GM21381 (cell line): ENCODE results near the gene RPTOR.

Source experiments
- ATAC-seq: cut with Tn5 transposase; IDR thresholded peaks from one replicate; pipeline ENCODE4 v1.9.1; 2021; ENCODE audit warnings: mild to moderate bottlenecking, moderate library complexity; ENCODE audit not compliant: unreplicated experiment

Gene RPTOR

DNA sequence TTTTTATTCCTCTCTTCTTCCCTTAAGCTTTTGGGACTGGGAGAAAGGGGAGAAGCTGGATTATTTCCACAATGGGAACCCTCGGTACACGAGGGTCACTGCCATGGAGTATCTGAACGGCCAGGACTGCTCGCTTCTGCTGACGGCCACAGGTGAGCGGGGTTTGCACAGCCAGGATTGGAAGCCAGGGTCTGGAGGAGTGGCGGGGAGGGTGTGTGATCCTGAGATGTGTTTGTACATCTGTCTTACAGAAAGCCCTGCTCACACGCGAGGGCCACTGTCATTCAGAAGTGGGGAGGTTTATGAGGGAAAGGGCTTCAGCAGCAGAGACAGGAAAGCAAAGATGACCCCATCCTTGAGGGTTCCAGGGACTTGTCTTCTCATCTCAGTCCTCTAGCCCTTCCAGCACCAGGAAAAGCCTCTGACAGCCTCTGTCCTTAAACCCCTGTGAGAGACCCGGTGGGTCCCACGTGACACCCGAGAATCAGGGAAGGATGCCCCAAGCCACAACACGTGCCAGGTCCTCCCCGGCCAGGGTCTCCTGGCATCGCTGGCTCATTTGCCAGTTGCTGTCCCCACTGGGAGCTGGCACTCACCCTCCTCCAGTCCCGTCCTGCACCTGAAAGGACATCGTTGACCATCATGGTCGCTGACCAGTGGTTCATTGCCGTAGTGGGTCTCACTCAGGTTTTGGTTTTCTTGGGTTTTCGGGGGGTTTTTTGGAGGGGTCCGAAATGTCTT lies 402.7 kb downstream of the RPTOR start:
- no peak for ATAC-seq

DNA sequence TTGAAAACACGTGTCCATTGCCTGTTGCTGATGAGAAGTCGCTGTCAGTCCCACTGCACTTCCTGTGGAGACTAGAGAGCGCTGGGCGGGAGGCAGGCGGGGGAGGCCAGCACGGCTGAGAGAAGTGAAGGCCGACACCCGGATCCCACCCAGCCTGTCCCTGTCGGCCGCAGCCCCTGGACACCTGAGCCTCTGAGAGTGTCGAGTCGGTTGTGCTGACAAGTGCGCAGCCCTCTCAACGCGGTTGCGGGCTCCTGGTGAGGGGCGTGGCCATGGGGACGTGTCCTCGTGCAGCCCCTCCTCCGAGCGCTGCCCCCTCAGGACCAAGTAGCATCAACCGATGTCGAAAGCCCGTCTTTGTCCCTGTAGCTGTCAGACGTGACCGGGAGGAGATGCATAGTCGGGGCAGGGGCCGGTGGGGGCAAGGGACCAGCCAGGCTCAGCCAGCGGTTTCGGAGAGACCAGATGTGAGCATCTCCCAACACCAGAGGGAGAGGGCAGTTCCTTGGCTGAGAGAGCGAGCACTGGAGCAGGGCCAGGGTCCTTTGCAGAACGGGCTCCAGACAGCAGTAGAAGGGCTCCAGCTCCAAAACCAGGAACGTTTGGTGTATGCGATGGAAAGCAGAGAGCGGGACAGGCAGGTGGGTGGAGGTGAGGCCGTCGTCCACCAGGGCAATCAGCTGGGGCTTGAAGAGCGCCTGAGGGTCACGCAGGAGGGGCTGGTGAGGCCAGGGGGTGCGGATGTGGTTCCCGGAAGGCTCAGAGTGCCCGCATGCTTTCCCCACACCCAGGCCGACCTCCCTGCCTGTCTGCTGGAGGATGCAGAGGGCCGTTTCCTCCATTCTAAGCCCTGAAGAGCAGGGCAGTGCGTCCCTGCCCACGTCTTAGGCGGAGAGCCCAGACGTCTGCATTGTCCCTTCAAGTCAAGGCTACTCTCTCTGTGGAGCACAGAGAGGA lies 403.7 kb downstream of the RPTOR start:
- no peak for ATAC-seq

DNA sequence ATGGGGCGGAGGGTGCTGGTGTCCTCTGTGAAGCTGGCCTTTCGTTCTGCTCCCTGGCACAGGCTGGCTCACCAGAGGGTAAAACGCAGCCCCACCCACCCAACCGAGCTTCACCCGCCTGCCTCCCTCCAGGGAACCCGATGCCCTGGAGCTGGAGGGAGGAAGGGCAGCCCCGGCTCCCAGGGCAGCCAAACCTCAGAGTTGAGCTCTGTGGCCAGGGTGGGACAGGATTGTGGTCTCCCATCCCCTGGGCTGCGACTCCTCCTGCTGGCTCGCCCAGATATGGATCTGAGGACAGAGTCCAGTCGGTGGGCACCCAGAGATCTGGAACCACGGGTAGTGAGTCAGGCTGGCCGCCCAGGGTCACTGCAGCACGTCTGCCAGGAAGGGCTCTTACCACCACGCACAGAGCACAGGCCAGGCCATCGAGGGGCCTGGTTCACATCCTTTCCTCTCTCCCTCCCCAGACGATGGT lies 404.4 kb downstream of the RPTOR start:
- no peak for ATAC-seq

DNA sequence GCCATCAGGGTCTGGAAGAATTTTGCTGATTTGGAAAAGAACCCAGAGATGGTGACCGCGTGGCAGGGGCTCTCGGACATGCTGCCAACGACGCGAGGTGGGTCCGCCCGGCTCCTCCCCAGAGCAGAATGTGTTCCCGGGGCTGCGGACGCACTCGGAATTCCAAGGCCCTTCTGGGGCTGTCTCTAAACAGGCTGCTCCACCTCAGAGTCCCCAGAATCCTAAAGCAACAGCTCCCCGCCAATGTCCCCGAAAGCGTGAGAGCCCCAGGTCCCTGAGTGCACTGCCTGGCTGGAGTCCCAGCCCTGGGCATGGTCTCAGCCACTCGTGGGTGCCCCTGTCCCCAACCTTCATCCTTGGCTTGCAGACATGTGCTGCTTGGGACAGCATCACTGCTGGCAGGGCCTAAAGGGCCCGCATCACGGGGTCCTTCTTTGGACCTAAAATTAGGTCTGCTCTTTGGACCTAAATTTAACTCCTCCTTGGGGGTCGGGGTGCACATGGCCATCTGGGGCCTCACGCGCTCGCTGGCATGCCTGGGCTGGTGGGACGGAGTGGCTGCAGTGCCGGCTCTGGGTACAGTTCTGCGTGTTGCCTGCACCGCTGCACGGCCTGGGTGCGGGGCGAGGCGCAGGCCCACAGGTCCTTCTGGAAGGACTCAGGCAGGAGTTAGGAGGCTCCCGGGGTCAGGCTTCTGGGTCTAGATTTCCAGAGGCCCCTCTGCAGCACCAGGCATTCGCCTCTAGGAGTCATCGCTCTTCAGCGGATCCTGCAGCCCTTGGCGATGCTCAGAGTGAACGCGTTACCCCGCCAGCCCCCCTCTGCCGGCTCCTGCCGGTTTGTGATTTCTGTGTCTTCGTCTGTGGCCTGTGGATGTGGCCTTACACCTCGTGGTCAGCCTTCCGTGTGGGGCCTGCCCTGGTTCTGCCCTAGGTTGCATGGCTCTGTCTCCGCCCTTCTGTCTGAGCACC lies 405.1 kb downstream of the RPTOR start:
- ATAC-seq: no peak

DNA sequence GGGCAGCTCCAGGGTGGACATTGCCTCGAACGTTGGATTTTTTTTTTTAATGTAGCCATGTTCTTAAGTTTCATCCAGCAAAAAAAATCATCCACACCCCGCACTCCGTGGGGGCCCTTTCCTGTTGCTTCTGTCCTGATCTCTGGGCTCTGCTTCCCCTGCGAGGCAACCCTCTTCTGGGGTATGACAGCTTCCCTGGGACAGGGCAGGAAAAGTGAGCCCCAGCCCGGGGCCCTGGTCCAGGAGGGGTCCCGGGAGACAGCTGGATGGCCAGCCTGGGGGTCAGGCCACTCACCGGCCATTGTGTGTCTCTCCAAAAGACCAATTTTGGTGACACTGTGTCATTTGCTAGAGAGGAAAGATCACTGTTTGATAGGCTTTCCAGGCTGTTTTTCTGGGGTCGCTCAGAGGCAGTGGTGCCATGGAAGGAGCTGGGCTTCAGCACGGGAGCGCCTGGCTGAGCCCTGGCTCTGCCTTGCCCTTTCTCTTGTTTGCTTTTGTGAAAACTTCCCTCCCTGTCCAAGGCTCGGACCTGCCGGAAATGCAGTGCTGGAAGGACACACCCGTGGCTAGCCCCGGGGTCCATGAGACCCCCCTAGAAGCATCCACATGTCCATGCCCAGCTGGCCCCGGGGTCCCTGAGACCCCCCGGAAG lies 406.0 kb downstream of the RPTOR start:
- no peak for ATAC-seq

DNA sequence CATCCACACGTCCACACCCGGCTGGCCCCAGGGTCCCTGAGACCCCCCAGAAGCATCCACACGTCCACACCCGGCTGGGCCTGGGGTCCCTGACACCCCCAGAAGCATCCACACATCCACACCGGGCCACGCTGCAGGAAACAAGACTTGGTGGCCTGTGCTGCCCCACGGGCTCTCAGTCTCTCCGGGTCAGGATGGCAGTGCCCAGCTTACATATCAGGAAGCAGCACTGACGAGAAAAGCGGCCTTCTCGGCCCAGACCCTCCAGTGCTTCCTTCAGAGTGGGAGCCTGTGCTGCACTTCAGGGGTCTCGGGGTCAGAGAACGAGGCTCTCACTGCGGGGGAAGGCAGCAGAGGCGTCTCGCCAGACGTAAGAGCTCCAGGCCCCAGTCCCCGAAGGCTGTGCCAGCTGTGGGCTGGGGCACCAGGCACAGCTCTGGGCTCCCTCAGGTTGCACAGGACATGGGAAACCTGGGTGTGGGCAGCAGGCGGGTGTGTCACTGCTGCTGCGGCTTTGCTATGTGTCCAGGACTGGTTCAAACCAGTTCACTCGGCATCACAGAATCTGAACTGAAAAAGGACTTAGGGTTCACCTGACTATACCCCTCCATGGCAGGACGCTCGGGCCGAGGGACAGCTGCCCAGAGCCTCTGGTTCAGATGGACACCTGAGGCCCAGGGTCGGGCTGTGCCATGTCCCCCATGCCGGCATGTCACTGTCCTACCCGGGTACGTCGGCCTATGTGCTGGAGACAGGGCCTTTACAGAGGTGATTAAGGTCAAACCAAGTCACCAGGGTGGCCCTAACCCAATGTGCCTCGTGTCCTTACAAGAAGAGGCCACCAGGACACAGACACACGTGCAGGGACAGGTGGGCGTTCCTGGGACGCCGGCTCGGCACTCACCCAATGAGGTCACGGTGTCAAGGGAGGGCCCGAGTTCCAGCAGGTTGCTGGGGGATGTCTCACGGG lies 406.8 kb downstream of the RPTOR start:
- no peak for ATAC-seq

DNA sequence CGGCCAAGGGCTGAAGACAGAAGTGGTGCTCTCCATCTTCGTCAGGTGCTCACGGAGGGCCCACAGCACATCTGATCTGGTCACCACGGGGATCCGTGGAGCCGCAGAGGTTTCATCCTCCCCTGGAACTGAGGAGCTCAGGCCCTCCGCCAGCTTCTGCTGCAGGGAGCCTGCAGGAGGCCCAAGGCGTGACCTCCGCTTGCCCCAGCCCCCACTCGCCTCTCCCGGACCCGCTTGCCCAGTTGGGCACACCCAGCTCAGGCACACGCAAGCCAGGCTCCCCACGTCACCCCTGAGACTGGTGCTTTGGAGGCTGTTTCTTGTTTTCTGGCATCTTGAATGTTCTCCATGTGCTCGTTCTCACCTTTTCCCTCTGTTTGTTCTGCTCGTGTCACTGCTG lies 407.7 kb downstream of the RPTOR start:
- no peak for ATAC-seq

DNA sequence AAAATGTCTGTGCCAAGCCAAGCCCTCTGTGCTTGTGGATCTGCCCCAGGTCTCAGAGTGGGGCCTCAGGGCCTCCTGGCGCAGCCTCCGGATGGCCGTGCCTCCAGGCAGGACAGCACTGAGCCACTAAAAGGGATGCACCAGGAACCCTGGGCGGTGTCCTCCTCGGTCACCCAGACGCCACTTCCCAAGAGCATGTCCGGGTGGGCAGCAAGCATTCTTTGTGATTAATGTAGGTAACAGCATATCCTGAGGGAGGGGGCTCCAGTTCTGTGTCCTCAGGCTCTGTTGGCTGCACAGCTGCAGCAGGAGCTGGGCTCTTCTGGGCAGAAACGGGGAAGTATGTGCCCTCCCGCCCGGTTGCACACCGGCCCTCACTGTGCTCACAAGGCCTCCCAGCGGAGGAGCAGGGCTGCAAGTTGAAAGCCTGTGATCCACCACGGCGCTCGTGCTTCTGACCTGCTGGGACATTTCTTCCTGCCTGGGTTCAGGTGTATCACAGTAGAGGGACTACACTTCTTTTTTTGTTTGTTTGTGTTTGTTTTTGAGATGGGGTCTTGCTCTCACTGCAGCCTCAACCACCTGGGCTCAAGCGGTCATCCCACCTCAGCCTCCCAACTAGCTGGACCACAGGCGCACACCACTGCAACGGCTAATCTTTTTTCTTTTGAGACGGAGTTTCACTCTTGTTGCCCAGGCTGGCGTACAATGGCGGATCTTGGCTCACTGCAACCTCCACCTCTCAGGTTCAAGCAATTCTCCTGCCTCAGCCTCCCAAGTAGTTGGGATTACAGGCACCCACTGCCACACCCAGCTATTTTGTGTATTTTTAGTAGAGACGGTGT lies 409.1 kb downstream of the RPTOR start:
- no peak for ATAC-seq

DNA sequence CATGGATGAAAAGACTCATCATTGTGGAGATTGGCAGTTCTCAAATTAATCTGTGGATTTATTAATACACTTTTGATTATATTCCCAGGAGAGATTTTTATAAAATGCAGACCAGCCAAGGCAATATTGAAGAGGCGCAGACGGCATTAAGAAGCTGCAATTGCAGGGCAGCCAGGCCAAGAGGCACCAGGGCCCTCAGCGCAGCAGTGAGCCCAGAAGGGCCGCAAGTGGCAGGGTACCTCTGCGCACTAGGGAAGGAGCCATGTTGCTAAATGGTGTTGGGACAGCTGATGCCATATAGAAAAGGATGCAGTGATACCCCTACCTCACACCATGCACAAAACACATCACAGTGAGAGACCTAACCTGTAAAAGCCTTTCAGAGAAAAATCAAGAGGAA lies 410.4 kb downstream of the RPTOR start:
- ATAC-seq: no peak

DNA sequence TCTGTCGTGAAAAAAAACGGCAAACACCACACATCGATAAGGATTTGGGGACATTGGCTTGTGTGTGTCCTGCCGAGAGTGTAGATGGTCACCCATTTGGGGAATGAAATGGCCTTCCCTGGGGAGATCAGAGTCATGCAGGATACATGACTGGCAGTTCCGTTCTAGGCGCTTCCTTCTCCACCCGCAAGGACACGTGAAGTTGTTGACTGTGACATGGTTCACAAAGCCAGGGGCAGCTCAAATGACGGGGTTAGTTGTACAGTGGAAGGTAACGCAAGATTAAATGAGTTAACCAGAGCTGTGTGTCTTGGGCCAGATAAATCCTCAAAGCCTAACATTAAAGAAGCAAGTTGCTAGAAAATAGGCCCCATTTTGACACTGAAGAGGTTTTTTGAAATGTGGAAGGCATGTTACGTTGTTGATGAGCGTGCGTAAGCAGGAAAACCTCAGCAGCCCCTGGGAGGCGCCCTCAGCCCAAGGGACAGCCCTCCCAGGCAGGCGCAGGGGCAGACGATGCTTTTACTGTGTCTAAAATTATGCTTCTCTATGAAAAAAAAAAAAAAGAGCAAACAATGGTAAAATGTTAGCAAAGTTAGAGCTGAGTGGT lies 411.1 kb downstream of the RPTOR start:
- ATAC-seq: no peak

DNA sequence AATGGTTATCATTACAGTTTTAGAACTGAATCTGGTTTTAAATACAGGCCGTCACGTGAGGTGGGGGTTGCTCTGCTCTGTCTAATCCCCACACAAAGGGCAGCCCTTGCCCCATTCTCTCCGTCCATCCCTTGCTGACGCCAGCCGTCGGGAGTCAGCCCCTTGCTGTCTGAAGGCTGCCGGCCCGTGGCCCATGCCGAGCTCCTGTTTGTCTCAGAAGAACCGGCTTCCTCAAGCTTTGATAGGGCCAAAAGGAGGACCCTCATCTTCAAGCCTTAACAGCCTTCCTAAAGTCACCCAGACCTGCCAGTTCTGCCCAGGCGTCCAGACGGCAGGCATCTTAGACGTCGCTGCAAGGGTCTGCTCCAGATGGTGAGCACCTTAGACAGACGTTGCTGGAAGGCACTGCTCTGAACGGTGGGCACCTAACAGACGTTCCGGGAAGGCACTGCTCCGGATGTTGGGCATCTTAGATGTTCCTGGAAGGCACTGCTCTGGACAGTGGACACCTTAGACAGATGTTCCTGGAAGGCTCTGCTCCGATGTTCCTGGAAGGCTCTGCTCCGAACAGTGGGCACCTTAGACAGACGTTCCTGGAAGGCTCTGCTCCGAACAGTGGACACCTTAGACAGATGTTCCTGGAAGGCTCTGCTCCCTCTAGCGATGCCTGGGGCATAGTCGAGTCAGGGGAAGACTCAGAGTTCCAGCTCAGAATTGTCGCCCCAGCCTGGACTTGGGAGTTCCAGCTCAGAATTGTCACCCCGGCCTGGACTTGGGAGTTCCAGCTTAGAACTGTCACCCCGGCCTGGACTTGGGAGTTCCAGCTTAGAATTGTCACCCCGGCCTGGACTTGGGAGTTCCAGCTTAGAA lies 411.9 kb downstream of the RPTOR start:
- no peak for ATAC-seq

DNA sequence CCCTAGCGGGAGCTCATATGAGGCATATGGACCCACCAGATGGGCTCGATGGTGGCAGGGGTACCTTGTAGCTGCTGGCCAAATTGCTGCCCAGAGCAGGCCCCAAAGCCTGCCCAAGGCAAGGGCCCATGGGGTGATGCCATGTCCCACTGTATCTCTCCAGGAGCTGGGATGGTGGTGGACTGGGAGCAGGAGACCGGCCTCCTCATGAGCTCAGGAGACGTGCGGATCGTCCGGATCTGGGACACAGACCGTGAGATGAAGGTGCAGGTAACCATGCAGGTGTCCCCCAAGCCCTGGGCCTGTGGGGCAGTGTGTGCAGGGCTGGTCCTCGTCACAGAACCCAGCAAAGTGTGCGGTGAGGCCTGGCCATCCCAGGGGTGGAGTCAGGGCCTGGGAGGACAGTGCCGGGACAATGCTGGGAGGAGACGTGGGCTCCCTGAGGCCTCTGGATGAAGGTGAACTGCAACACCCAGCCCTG lies 412.9 kb downstream of the RPTOR start:
- no peak for ATAC-seq

DNA sequence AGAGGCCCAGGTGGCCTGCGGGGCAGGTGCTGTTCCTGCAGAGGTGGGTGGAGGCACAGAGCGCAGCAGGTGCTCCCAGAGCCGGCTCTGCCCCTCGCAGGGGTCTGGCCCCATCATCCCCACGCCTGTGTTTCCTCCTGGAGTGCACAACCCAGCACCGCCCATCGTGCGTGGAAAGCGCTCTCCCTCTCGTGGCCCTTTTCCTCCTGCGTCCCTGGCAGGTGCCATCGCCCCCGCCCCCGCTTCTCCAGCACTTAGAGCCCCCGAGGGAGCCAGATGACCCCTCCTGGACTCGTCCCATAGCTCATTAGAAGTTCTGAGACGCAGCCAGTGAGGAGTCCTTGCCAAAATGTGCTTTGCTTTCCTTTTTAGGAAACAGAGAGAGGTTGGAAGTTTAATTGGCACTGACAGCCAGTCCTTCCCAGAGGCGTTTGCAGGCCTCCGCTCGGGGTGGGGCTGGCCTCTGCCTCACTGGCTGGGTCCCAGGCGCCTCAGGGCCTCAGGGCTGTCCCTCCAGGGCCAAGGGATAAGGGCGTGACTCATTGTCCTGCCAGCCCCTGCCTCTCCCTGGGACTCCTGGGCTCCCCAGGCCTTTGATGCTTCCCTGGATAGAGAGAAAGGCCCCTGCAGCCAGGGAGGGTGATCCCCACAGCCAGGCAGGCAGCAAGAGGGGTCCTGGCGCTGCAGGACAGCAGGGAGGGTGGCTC lies 414.8 kb downstream of the RPTOR start:
- ATAC-seq: no peak

DNA sequence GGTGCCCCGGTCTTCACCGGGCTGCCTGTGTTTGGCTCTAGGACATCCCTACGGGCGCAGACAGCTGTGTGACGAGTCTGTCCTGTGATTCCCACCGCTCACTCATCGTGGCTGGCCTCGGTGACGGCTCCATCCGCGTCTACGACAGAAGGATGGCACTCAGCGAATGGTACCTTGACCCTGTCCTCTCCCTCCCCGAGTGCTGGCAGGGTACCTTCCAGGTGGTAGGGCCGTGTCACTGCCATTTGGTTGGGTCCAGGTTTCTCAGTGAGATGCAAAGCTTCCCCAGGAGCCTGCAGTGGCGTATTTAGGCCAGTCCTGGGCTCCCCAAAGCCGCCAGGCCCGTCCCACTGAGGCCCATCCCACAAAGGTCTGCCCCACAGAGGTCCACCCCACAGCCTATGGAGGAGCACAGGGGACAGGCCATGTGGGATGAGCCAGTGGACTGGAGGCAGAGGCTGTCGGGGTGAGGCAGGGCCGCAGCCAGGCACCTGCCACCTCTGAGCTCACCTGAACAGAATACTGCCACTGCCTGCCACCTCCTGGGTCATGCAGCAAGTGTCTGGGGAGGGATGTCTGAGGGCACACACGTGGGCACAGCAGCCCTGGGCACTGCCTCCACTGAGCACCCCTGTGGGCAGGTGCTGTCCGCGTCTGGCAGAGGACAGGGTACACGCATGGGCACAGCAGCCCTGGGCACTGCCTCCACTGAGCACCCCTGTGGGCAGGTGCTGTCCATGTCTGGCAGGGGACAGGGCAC lies 415.6 kb downstream of the RPTOR start:
- ATAC-seq: no peak

DNA sequence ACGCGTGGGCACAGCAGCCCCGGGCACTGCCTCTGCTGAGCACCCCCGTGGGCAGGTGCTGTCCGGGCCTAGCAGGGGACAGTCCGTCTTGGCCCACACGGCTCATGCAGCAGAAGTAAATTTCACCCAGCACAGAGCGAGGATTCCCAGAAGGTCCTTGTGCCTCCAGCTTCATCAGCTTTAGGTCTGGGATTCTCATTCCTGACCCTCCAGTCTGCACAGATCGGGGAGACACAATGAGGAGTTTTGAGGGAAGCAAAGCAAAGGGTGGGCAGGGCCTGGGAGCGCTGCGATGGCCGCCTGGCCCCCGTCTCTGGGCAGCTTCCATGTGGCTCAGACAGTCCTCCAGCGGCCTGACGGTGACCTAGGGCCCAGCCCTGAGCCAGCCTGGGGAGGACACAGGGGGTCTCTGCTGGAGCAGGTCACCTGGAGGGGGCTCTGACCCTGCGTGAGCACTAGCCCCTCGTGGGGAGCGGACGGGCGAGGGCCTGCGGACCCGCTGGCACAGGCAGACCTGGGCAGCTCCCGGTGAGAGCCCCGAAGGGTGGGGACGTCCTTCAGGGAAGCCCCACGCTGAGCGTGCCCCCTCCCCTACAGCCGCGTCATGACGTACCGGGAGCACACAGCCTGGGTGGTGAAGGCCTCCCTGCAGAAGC lies 416.3 kb downstream of the RPTOR start:
- ATAC-seq: no peak
